Sigmoid colon (tissue), 4 donors: ENCODE measurements around the gene NDUFA13.

Source experiments
- CTCF ChIP-seq, 4 experiments: fragments of 450-650 bp in 3 of 4; fragments of 200-600 bp in 1 of 4; IDR thresholded peaks; one replicate each; pipeline ENCODE4 v1.5.1; 2016 to 2019; ENCODE audit warnings: antibody characterized with exemption in 4 of 4, mild to moderate bottlenecking in 3 of 4, moderate library complexity in 2 of 4
- POLR2A ChIP-seq, 2 donors: fragments of 450-650 bp; IDR thresholded peaks; one replicate each; pipeline ENCODE4 v1.6.1; 2016; ENCODE audit warnings: antibody characterized with exemption in 2 of 2, mild to moderate bottlenecking in 2 of 2, moderate library complexity in 2 of 2
- POLR2AphosphoS5 ChIP-seq, 4 donors: sonication (generic); formaldehyde crosslinking; IDR thresholded peaks; one replicate each; pipeline ENCODE4 v1.6.1; 2017; ENCODE audit warnings: antibody characterized with exemption in 4 of 4

GRCh38 chr19:19549804-19550464, 33.9 kb downstream of the NDUFA13 start:
- no peak for TF ChIP-seq POLR2A (IDR thresholded peaks at IDR 0.05)
- TF ChIP-seq CTCF (IDR thresholded peaks at IDR 0.05), result no peak
- no peak for TF ChIP-seq POLR2AphosphoS5 (IDR thresholded peaks at IDR 0.05)
